Stimulated activated CD4-positive, alpha-beta T cell treated with anti-CD3 and anti-CD28 coated beads, TNF-alpha, amount 100 ng/mL, for 4 hours (primary cell): Measurements from ENCODE around the gene RBM34.
"Not testable (repeated sequence)": the region's sequence is repeated elsewhere in the genome, so short reads cannot be mapped to it uniquely, and the experiment has no call there.

Experiments
- DNase-seq, 3 experiments: peaks; one replicate each; pipeline ENCODE4 v3.0.0-alpha.2; 2020; ENCODE audit warnings: low read depth in 3 of 3

RBM34 gene

GRCh38 chr1:235160957-235161684 is at the start of gene RBM34:
TSS of gene RBM34 (minus strand) at chr1:235161250. CDS start at chr1:235161226, 24 bp downstream.
- peak; percentile 83 to 87 (median 83) for DNase-seq

- DNase-seq, result no peak
Measured at GRCh38 chr1:235207209-235207565, 46.1 kb upstream of the RBM34 start.

GRCh38 chr1:235206533-235207208 is 45.6 kb upstream of the RBM34 start:
- peak in 1 of 3 experiments; percentile 1 for DNase-seq

- no peak for DNase-seq
Measured at GRCh38 chr1:235205687-235206086, 44.6 kb upstream of the RBM34 start.

GRCh38 chr1:235203428-235203827 is 42.4 kb upstream of the RBM34 start:
- no peak for DNase-seq

- not testable (repeated sequence) for DNase-seq
Measured at GRCh38 chr1:235202447-235202846, 41.4 kb upstream of the RBM34 start.

- DNase-seq, result no peak
Measured at GRCh38 chr1:235199441-235199840, 38.4 kb upstream of the RBM34 start.

GRCh38 chr1:235190431-235190830 is 29.4 kb upstream of the RBM34 start:
- DNase-seq, result no peak

GRCh38 chr1:235187316-235187715 is 26.3 kb upstream of the RBM34 start:
- no peak for DNase-seq

GRCh38 chr1:235181561-235182245 is 20.7 kb upstream of the RBM34 start:
- DNase-seq, result no peak

- no peak for DNase-seq
Measured at GRCh38 chr1:235180916-235181460, 19.9 kb upstream of the RBM34 start.

- no peak for DNase-seq
Measured at GRCh38 chr1:235176486-235176885, 15.4 kb upstream of the RBM34 start.

- no peak for DNase-seq
Measured at GRCh38 chr1:235169986-235170385, 8.9 kb upstream of the RBM34 start.

GRCh38 chr1:235168375-235168774 is 7.3 kb upstream of the RBM34 start:
- DNase-seq, result no peak

- no peak for DNase-seq
Measured at GRCh38 chr1:235161685-235162327, 756 bp upstream of the RBM34 start.

GRCh38 chr1:235160383-235160956 is 580 bp downstream of the RBM34 start:
- peak in 1 of 3 experiments; percentile 4 for DNase-seq

- not testable (repeated sequence) for DNase-seq
Measured at GRCh38 chr1:235159930-235160329, 1.1 kb downstream of the RBM34 start.

- not testable (repeated sequence) for DNase-seq
Measured at GRCh38 chr1:235159284-235159683, 1.8 kb downstream of the RBM34 start.

GRCh38 chr1:235158680-235159079 is 2.4 kb downstream of the RBM34 start:
- DNase-seq, result no peak

- no peak for DNase-seq
Measured at GRCh38 chr1:235157150-235157549, 3.9 kb downstream of the RBM34 start.

GRCh38 chr1:235156740-235157139 is 4.3 kb downstream of the RBM34 start:
- DNase-seq, result no peak

- DNase-seq, result no peak
Measured at GRCh38 chr1:235156265-235156664, 4.8 kb downstream of the RBM34 start.
